GM18499 (cell line): ENCODE measurements around the gene NTN4.
"Not testable (repeated sequence)": the region's sequence is repeated elsewhere in the genome, so short reads cannot be mapped to it uniquely, and the experiment has no call there.

ENCODE experiments used
- ATAC-seq: cut with Tn5 transposase; IDR thresholded peaks from one replicate; pipeline ENCODE4 v1.9.1; 2021; ENCODE audit warnings: moderate number of reproducible peaks; ENCODE audit not compliant: insufficient read depth, unreplicated experiment

NTN4 gene

DNA sequence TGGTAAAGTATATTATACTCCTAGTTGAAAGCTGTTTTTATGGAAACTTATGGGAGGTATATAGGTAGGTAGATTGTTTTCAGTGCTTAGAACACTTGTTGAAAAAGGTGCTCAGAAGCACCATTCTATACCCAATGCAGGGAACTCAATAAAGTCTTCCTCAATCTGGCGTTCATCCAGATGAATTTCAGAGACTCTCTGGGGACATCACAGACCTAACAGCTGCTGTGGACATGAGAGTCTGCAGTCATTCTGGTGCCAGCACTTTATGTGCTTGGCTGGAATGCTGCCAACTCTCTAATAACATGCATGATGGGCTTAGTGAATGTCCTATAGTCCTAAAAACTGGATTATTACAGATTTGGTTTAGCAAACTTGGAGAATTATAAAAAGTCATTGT, 115.9 kb downstream of the NTN4 start:
- ATAC-seq = no peak

- no peak for ATAC-seq
Observed at GRCh38 chr12:95674163-95674562, 116.4 kb downstream of the NTN4 start.

GRCh38 chr12:95673576-95673975, 117.0 kb downstream of the NTN4 start:
- ATAC-seq = no peak

- no peak for ATAC-seq
Observed at GRCh38 chr12:95672166-95672565, 118.4 kb downstream of the NTN4 start.

- ATAC-seq = no peak
Observed at GRCh38 chr12:95671265-95671664, 119.3 kb downstream of the NTN4 start.

DNA sequence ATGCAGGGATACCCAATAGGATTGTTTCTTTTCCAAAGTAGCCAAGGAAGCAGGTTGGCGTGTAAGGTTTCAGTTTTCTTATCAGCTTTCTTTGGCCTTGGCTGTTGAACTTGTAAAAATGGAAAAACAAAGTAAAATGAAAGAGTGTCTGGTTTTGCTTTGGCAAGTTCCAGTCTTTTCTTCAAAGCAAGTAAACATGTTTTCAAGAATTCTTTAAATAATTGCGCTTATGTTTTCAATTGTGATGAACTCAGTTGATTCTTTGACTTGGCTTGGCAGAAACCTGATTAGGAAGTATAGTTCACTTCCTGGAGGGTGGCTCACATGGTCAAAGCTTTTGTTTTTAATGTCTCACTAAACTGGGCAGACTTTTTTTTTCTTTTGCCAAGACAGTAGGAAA, 127.0 kb downstream of the NTN4 start:
- ATAC-seq = no peak

DNA sequence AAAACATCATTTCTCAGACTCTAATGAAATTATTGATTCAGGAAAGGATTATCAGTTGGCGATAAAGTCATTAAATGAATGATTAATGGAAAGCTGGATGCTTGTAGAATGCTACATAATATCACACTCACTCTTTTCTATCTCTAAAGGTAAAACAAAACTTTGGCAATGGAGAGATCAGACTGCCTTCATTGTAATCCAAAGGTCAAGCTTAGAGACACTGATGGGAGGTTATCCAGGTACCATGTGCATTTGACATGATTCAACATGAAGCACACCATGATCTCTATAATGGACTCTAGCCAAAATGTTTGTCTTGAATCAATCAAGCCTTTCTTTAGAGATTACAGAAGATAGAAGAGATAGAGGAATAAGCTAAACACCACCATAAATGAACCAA, 129.2 kb downstream of the NTN4 start:
- ATAC-seq = no peak

- ATAC-seq = no peak
Observed at GRCh38 chr12:95658386-95658785, 132.2 kb downstream of the NTN4 start.

GRCh38 chr12:95654665-95655064, 135.9 kb downstream of the NTN4 start:
- ATAC-seq = not testable (repeated sequence)

GRCh38 chr12:95653771-95654546, 136.6 kb downstream of the NTN4 start:
- no peak for ATAC-seq

DNA sequence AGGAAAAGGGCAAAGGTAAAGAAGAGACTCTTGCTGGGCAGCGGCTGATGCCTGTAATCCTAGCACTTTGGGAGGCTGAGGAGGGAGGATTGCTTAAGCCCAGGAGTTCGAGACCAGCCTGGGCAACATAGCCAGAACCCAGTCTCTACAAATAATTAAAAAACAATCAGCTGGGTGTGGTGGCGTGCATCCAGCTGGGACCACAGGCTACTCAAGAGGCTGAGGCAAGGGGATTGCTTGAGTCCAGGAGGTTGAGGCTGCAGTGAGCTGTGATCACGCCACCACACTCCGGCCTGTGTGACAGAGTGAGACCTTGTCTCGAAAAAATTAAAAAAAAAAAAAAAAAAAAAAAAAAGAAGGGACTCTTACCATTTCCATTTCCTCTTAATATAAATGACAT, 138.9 kb downstream of the NTN4 start:
- no peak for ATAC-seq

GRCh38 chr12:95648990-95649791, 141.4 kb downstream of the NTN4 start:
- no peak for ATAC-seq

- ATAC-seq = no peak
Observed at GRCh38 chr12:95646781-95647190, 143.8 kb downstream of the NTN4 start.

DNA sequence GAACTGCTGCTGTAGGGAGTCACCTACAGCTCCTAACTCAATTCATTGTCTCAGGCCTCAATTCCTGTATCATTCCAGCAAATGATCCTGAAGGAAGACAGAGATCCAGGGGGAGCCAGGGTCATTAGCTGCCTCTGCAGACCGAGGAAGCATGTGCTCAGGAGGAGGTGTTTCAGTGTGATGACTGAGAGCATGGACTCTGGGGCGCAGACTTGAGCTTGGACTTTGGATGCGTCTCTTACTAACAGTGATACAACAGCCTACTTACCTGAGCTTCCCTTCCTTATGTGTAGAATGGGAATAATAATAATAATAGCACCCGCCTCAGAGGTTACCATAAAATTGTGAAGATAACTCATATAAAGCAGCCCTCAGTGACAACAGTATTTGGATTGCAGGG, 147.3 kb downstream of the NTN4 start:
- ATAC-seq = no peak

GRCh38 chr12:95642583-95642982, 148.0 kb downstream of the NTN4 start:
- no peak for ATAC-seq

DNA sequence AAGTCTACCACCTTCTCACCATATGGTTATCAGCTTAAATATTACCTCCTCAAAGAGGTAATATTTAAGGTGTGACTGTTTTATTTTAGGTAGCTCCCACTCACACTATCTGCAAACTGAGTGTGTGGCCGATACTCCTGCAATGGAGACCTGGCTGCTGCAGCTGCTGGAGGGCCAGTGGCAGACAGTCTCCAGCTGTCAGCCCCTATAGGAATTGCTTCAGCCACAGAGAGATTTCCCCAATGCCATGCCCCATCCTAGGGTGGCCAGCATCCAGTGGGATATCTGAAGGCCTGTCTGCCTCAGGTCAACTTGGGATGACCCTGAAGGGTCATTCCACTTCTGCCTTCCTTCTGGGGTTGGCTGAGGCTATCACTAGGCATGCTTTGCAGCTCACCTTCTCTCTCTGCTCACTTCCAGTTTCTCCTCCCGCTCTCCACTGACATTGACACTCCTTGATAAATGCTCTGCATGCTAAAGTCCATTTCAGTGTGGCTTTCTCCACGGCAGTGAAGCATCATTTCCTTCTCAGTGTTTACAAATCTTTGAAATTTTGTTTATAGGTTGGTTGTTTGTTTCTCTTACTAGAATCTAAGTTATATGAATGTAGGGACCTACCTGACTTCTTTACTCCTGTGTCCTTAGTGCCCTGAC, 149.1 kb downstream of the NTN4 start:
- no peak for ATAC-seq

DNA sequence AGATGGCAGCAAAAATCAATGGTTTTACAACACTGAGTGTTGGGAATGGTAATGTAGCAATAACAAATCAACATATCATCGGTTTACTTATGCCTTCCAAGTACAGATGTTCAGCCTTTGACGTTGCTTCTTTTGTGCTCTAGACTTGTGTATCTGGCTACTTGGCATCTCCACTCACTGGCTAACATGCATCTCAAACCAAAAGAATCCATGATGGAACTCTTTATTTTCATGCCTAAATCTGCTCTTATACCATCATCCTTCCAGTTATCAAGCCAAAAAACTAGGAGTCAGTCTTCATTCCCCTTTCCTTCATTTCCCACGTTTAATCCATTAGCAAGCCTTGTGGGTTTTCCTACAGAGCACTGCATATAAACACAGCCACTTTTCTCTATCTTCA, 150.0 kb downstream of the NTN4 start:
- no peak for ATAC-seq

- no peak for ATAC-seq
Observed at GRCh38 chr12:95637471-95638155, 153.0 kb downstream of the NTN4 start.

DNA sequence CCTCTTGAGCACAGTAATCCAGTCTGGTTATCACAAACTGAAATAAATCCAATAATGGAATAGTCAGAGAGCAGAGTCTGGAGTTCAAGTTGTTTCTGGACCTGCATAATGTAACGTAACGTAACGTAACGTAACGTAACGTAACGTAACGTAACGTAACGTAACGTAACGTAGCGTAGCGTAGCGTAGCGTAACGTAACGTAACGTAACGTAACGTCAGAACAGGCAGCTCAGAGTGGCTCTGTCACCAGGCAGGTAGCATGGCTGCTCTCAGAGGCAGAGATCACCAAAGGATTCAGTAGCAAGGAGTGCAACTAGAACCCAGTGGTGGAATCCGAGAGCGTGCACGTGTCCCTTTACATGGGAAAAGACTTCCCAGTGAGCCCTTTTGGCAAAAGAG, 153.6 kb downstream of the NTN4 start:
- ATAC-seq = no peak
